Pancreas (tissue), 10 donors: ENCODE measurements around the gene DLGAP1. TPM values are rescaled to one million over a fixed set of nuclear protein-coding genes. Genes with fewer than 3 reads are reported as not detected.

ENCODE experiments used
- ATAC-seq, 4 donors: fragments of 200-7000 bp; cut with Tn5 transposase; one replicate each; pipeline versions ENCODE4 v1.8.0 to v1.9.1; 2020; ENCODE audit warnings: mild to moderate bottlenecking in 4 of 4, moderate library complexity in 4 of 4
- DNase-seq, 6 donors: peaks; one replicate each; pipeline ENCODE4 v3.0.0-alpha.2; 2020
- FAIRE-seq: peaks from 2 replicates; lab custom pipeline; 2012; peaks lifted over from hg19 to GRCh38; lab: Jason Lieb, UNC
- H3K27ac ChIP-seq, 4 donors: fragments of 200-600 bp; sonication (generic); 1 replicate in 3 of 4; 2 replicates in 1 of 4; pipeline versions ENCODE4 v1.5.0 to v1.8.0; 2020
- H3K27me3 ChIP-seq, 4 donors: fragments of 200-600 bp; one replicate each; pipeline ENCODE4 v1.8.0; 2021
- H3K36me3 ChIP-seq, 3 donors: fragments of 200-600 bp; sonication (generic) in 1 of 3; one replicate each; pipeline versions ENCODE4 v1.5.0 to v1.8.0; 2020 to 2021
- H3K4me1 ChIP-seq, 3 donors: fragments of 200-600 bp; one replicate each; pipeline ENCODE4 v1.8.0; 2021
- H3K4me3 ChIP-seq, 4 donors: fragments of 200-600 bp; sonication (generic) in 2 of 4; one replicate each; pipeline versions ENCODE4 v1.5.0 to v1.8.0; 2020 to 2021
- H3K9me3 ChIP-seq, 4 donors: fragments of 200-600 bp; one replicate each; pipeline ENCODE4 v1.8.0; 2021
- CTCF ChIP-seq, 4 donors: fragments of 200-600 bp; sonication (generic) in 3 of 4; IDR thresholded peaks; one replicate each; pipeline versions ENCODE4 v1.5.0 to v1.8.0; 2021; ENCODE audit warnings: antibody characterized with exemption in 4 of 4
- WGBS, 2 donors: extraction: QIAGEN DNeasy Blood & Tissue Kit; methylation state at CpG; one replicate each; pipeline ENCODE4 v1.1.7; 2013; 5-methylcytosine and 5-hydroxymethylcytosine counted together
- intact Hi-C, 3 donors: fragments of 100-400 bp; cut with DNase I; formaldehyde crosslinking; loops; one replicate each; pipeline versions ENCODE4 v1.11.1 to v1.14.2; 2022
- polyA plus RNA-seq, 2 donors: library from polyadenylated mRNA; stranded (reverse); fragments of 200-250 nt; gene quantifications; one replicate each; pipeline ENCODE4 v1.2.3, GENCODE V29; 2013
- total RNA-seq, 6 donors: library from RNA; stranded (reverse); fragmentation: NEBNext Ultra II Directional in 4 of 6; extraction: Animal tissue kit (Norgen Biotek cat#: 25700) in 4 of 6; gene quantifications; one replicate each; pipeline versions ENCODE4 v1.2.1 to v1.2.4, GENCODE V29; 2021 to 2023
- donor health status: healthy with polysubstance abuse.
- donor health status: DM: no; HTN: no; CAD: no; lungs with moderate emphysema.
- donor health status: DM: no; HTN: no; CAD: no.
- donor health status: control.
- donor health status: control.
- donor health status: Bipolar disorder and iron deficiency.
- donor health status: DM: yes; HTN: yes; CAD: no.
- donor health status: DM: no; HTN: no; CAD: no.
- donor health status: DM: no; HTN: no; CAD: no.
- donor health status: DM: yes; HTN: yes; CAD: no.

Gene DLGAP1
- total and polyA plus RNA-seq, 8 donors, result 0.12 to 0.62 (median 0.30) TPM; not detected in 2

DNA sequence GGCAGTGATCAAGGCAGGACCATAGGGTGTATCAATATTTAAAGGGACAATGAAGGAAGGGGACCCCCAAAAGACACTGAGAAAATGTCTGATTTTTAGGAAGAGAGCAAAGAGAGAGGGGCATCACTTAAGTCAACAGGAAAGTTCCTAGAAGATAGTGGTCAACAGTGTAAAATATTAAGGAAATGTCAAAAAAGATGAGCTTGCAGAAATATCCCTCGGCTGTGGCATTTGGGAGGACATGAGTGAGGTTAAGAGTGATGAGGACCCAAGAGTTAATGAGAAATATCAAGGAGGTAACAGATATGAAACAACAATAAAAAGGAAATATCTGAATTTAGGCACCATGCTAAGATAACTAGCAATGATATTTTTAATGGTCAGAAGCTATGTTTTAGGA is 665.6 kb downstream of the DLGAP1 start:
- no peak for TF ChIP-seq CTCF (IDR thresholded peaks at IDR 0.05)
- no peak for DNase-seq
- ATAC-seq, result no peak
- Histone ChIP-seq H3K4me1 (no peaks in the 10 kb centered on the region), H3K9me3 (no peaks in the 10 kb centered on the region), H3K27ac (no peak overlapping the region), H3K36me3 (no peaks in the 10 kb centered on the region), H3K27me3 (no peaks in the 10 kb centered on the region), H3K4me3 (no peak overlapping the region)
- FAIRE-seq, result no peak
- intact Hi-C loops, result no loop called here
- 74 to 88% methylated on average over 1 of the region's 1 CpG for whole genome bisulfite sequencing, 2 donors

DNA sequence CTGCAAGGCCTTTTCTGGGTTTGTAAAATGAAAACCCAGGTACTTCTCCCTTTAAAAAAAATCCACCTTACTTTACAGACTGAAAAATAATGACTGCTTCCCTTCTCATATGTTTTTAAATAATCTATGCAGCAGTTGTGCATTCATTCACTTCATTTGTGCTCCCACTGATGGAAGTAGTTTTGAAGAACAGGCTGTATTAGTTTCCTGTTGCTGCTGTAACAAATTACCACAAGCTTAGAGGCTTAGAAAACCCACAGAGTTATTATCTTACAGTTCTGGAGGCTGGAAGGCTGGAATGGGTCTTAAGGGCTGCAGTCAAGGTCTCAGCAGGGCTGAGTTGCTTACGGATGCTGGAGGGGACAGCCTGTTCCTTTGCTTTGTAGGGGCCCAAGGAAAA is 670.2 kb downstream of the DLGAP1 start:
- no peaks in the 10 kb centered on the region for H3K36me3 ChIP-seq
- ATAC-seq, result no peak
- H3K27ac ChIP-seq, result no peak overlapping the region
- FAIRE-seq, result no peak
- no peaks in the 10 kb centered on the region for H3K4me1 ChIP-seq
- intact Hi-C loops, result no loop called here
- no peak overlapping the region for H3K4me3 ChIP-seq
- no peak for TF ChIP-seq CTCF (IDR thresholded peaks at IDR 0.05)
- no peak for DNase-seq
- peaks cover 0 to 5% (median 0%) of the 10 kb centered on the region in 4 donors for H3K27me3 ChIP-seq
- WGBS, 2 donors, result 90% methylated on average over 1 of the region's 1 CpG
- H3K9me3 ChIP-seq, result no peaks in the 10 kb centered on the region

DNA sequence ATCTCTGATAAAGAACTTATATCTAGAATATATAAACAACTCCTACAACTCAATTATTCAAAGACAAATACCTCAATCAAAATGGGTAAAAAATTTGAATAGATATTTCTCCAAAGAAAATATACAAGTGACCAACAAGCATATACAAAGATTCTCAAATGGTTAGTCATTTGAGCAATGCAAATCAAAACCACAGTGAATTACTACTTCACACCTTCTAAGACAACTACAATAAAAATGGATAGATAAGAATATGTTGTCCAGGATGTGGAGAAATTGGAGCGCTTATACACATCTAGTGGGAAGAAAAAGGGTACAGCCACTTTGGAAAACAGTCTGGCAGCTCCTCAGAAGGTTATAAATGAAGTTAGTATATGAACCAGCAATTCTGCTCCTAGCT is 672.2 kb downstream of the DLGAP1 start:
- intact Hi-C loops, result no loop called here
- no peak overlapping the region for H3K27ac ChIP-seq

GRCh38 chr18:3777719-3778118 is 677.4 kb downstream of the DLGAP1 start:
- no peak for FAIRE-seq
- intact Hi-C loops, result loop anchor here in 1 of 3 donors (5.0 kb wide), 1 partner anchor 225 kb away; no protein-coding TSS in a partner anchor
- no peak overlapping the region for H3K27ac ChIP-seq

More for the DNA sequence above, 672.2 kb downstream of the DLGAP1 start:
- H3K9me3 ChIP-seq, result no peaks in the 10 kb centered on the region
- H3K4me3 ChIP-seq, result no peak overlapping the region
- no peaks in the 10 kb centered on the region for H3K36me3 ChIP-seq
- H3K4me1 ChIP-seq, result no peaks in the 10 kb centered on the region
- ATAC-seq (no peak), FAIRE-seq (no peak), DNase-seq (no peak)
- peaks cover 0 to 5% (median 0%) of the 10 kb centered on the region in 4 donors for H3K27me3 ChIP-seq
- no peak for TF ChIP-seq CTCF (IDR thresholded peaks at IDR 0.05)
- 89 to 91% methylated on average over 1 of the region's 1 CpG for WGBS, 2 donors

More at GRCh38 chr18:3777719-3778118, 677.4 kb downstream of the DLGAP1 start:
- WGBS, 2 donors, result 93 to 97% methylated on average over 1 of the region's 1 CpG
- Histone ChIP-seq H3K9me3 (no peaks in the 10 kb centered on the region), H3K4me1 (peaks cover 8 to 11% (median 9%) of the 10 kb centered on the region in 3 donors), H3K4me3 (no peak overlapping the region), H3K27me3 (no peaks in the 10 kb centered on the region), H3K36me3 (no peaks in the 10 kb centered on the region)
- no peak for TF ChIP-seq CTCF (IDR thresholded peaks at IDR 0.05)
- no peak for DNase-seq
- no peak for ATAC-seq
